CD4-positive, CD25-positive, alpha-beta regulatory T cell (primary cell): ENCODE results near the gene SYNC. TPM values are rescaled to one million over a fixed set of nuclear protein-coding genes. Genes with fewer than 3 reads are reported as not detected.
"Not testable (repeated sequence)": the region's sequence is repeated elsewhere in the genome, so short reads cannot be mapped to it uniquely, and the experiment has no call there.

ENCODE experiments used
- ATAC-seq, 2 donors: fragments of 150-1000 bp; cut with Tn5 transposase; one replicate each; pipeline ENCODE4 v1.10.0; 2021; ENCODE audit warnings: low read depth in 2 of 2, moderate number of reproducible peaks in 2 of 2, moderate library complexity in 1 of 2
- DNase-seq, 3 donors: peaks; one replicate each; pipeline versions ENCODE4 v3.0.0 to v3.0.0-alpha.2; 2012 to 2022; ENCODE audit warnings: mixed read lengths in 1 of 3
- H3K27ac ChIP-seq: one replicate; pipeline ENCODE4 v1.7.0; 2013; ENCODE audit warnings: mild to moderate bottlenecking, low read length; ENCODE audit not compliant: insufficient read depth, poor library complexity, severe bottlenecking
- H3K27me3 ChIP-seq: one replicate; pipeline ENCODE4 v1.7.0; 2013; ENCODE audit warnings: low read length; ENCODE audit not compliant: control insufficient read depth, insufficient read depth
- H3K36me3 ChIP-seq: one replicate; pipeline ENCODE4 v1.7.0; 2013; ENCODE audit warnings: mild to moderate bottlenecking, low read length, moderate library complexity; ENCODE audit not compliant: control insufficient read depth, insufficient read depth
- H3K4me1 ChIP-seq: 2 replicates; pipeline ENCODE4 v1.7.0; 2013; ENCODE audit warnings: mild to moderate bottlenecking, low read length; ENCODE audit not compliant: insufficient read depth, control insufficient read depth, poor library complexity, severe bottlenecking
- H3K4me3 ChIP-seq: one replicate; pipeline ENCODE4 v1.7.0; 2013; ENCODE audit warnings: low read depth, mild to moderate bottlenecking, low read length, moderate library complexity
- H3K9me3 ChIP-seq, 2 experiments: 1 replicate in 1 of 2; 2 replicates in 1 of 2; pipeline ENCODE4 v1.7.0; 2013; ENCODE audit warnings: low read length in 2 of 2, mild to moderate bottlenecking in 1 of 2, moderate library complexity in 1 of 2; ENCODE audit not compliant: control insufficient read depth in 2 of 2
- H3K27ac Mint-ChIP-seq, 3 donors: one replicate each; pipeline ENCODE4 v1.8.0; 2020 to 2022; ENCODE audit warnings: mild to moderate bottlenecking in 3 of 3, mixed read lengths in 3 of 3, moderate library complexity in 2 of 3
- H3K27me3 Mint-ChIP-seq: one replicate; pipeline ENCODE4 v1.8.0; 2022; ENCODE audit warnings: mild to moderate bottlenecking, mixed read lengths
- H3K36me3 Mint-ChIP-seq: one replicate; pipeline ENCODE4 v1.8.0; 2020; ENCODE audit warnings: mixed read lengths
- H3K4me1 Mint-ChIP-seq, 4 donors: one replicate each; pipeline ENCODE4 v1.8.0; 2020 to 2022; ENCODE audit warnings: mixed read lengths in 4 of 4, mild to moderate bottlenecking in 1 of 4
- H3K4me3 Mint-ChIP-seq, 4 donors: one replicate each; pipeline ENCODE4 v1.8.0; 2020 to 2022; ENCODE audit warnings: mild to moderate bottlenecking in 4 of 4, mixed read lengths in 4 of 4, moderate library complexity in 3 of 4
- H3K9me3 Mint-ChIP-seq, 7 donors: one replicate each; pipeline ENCODE4 v1.8.0; 2020 to 2022; ENCODE audit warnings: mixed read lengths in 7 of 7, mild to moderate bottlenecking in 3 of 7, moderate library complexity in 2 of 7
- polyA plus RNA-seq, 4 donors: library from polyadenylated mRNA; unstranded; fragments of 300-500 nt; fragmentation: Illumina TruSeq; gene quantifications; one replicate each; pipeline ENCODE4 v1.2.3, GENCODE V29; 2021
- total RNA-seq: library from RNA; stranded (reverse); gene quantifications from one replicate; pipeline ENCODE4 v1.2.3, GENCODE V29; 2022

The SYNC gene
- total and polyA plus RNA-seq, 5 donors from 2014 or later, result not detected

DNA sequence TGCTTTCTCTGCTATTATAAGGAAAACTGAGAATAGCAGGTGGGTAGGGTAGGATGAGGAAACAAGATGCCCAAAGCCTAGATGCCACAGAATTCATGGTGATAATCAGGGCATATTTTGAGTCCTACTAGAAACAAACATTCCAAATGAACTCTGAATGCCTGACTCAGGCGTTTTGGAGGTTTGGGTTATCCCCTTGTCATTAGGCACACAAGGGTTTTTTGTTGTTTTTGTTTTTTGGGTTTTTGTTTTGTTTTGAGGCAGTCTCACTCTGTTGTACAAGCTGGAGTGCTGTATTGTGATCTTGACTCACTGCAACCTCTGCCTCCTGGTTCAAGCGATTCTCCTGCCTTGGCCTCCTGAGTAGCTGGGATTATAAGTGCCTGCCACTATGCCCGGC lies 19.2 kb downstream of the SYNC start:
- no peak for ATAC-seq
- Histone ChIP-seq H3K27ac (no peak overlapping the region), H3K27me3 (no peaks in the 10 kb centered on the region), H3K4me1 (no peaks in the 10 kb centered on the region), H3K9me3 (no peaks in the 10 kb centered on the region), H3K4me3 (no peak overlapping the region), H3K36me3 (peaks cover 61% of the 10 kb centered on the region)
- Mint-ChIP-seq H3K27me3 (no peaks in the 10 kb centered on the region), H3K9me3 (no peaks in the 10 kb centered on the region), H3K36me3 (peaks cover 34% of the 10 kb centered on the region), H3K4me3 (no peak overlapping the region), H3K27ac (no peak overlapping the region), H3K4me1 (peaks cover 0 to 6% (median 0%) of the 10 kb centered on the region in 4 donors)
- no peak for DNase-seq

DNA sequence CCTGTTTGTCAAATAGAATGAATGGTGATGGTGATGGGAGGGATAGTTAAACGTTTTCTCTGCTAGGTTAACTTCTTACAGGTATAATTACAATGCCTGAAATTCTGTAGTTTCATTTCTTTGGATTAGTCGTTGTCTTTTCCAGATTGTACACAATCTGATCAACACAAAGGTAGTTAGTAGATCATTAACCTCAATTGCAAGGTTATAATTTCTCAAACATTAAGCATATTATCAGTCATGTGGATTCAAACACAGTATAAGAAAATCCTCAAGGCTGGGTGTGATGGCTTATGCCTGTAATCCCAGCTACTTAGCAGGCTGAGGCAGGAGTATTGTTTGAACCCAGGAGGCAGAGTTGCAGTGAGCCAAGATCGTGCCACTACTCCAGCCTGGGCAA lies 20.6 kb downstream of the SYNC start:
- Mint-ChIP-seq H3K27me3 (no peaks in the 10 kb centered on the region), H3K4me3 (no peak overlapping the region), H3K27ac (no peak overlapping the region), H3K4me1 (peaks cover 0 to 6% (median 0%) of the 10 kb centered on the region in 4 donors), H3K9me3 (no peaks in the 10 kb centered on the region), H3K36me3 (peaks cover 40% of the 10 kb centered on the region)
- Histone ChIP-seq H3K4me1 (no peaks in the 10 kb centered on the region), H3K9me3 (no peaks in the 10 kb centered on the region), H3K27ac (no peak overlapping the region), H3K4me3 (no peak overlapping the region), H3K36me3 (peaks cover 71% of the 10 kb centered on the region), H3K27me3 (no peaks in the 10 kb centered on the region)
- no peak for ATAC-seq
- no peak for DNase-seq

DNA sequence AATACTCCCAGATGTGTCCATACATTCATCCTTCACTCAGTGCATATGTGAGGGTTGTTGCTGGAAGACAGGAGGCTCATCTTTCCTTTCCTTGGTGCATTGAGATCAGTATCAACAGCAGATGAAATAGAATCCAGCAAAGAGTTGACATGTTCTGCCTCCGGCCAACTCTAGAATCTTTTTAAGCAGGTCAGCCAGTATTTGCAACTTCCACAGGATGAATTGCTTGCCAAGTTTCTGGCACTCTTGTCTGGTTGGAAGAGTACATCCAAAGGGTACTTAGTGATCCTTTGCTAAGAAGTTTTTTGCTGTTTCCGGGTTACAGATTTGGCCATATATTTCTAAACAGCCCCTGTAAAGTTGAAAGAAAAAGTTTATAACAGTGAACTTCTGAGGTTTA lies 21.1 kb downstream of the SYNC start:
- Histone ChIP-seq H3K4me1 (no peaks in the 10 kb centered on the region), H3K36me3 (peaks cover 76% of the 10 kb centered on the region), H3K27me3 (no peaks in the 10 kb centered on the region), H3K9me3 (no peaks in the 10 kb centered on the region), H3K27ac (no peak overlapping the region), H3K4me3 (no peak overlapping the region)
- Mint-ChIP-seq H3K27ac (no peak overlapping the region), H3K4me1 (peaks cover 0 to 6% (median 0%) of the 10 kb centered on the region in 4 donors), H3K36me3 (peaks cover 39% of the 10 kb centered on the region), H3K9me3 (no peaks in the 10 kb centered on the region), H3K4me3 (no peak overlapping the region), H3K27me3 (no peaks in the 10 kb centered on the region)
- no peak for DNase-seq
- no peak for ATAC-seq

DNA sequence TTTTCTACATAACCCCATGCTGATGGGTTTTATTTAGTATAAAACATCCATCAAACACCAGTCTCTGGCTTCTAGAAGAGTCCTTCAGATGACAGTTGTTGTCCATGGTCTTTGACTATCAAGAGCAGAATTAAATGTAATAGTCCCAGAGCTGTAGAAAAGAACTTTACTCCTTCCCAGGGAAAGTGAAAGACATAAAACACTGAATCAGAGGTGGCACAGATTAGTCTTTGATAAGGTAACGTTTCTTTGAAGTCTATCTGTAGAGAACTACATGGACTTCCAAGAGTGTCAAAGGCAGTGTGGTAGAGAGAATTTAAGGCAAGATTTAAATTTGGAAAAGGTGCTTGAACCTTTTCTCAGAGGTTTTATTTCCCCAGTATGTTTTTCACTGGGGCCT lies 21.9 kb downstream of the SYNC start:
- H3K4me3 Mint-ChIP-seq, result no peak overlapping the region
- peaks cover 0 to 6% (median under 1%) of the 10 kb centered on the region in 4 donors for H3K4me1 Mint-ChIP-seq
- no peak overlapping the region for H3K27ac Mint-ChIP-seq
- DNase-seq (no peak), ATAC-seq (no peak)
- Histone ChIP-seq H3K4me3 (no peak overlapping the region), H3K4me1 (no peaks in the 10 kb centered on the region), H3K9me3 (no peaks in the 10 kb centered on the region), H3K27ac (no peak overlapping the region), H3K36me3 (peaks cover 77% of the 10 kb centered on the region), H3K27me3 (no peaks in the 10 kb centered on the region)
- no peaks in the 10 kb centered on the region for H3K9me3 Mint-ChIP-seq
- H3K27me3 Mint-ChIP-seq, result no peaks in the 10 kb centered on the region
- H3K36me3 Mint-ChIP-seq, result peaks cover 36% of the 10 kb centered on the region

DNA sequence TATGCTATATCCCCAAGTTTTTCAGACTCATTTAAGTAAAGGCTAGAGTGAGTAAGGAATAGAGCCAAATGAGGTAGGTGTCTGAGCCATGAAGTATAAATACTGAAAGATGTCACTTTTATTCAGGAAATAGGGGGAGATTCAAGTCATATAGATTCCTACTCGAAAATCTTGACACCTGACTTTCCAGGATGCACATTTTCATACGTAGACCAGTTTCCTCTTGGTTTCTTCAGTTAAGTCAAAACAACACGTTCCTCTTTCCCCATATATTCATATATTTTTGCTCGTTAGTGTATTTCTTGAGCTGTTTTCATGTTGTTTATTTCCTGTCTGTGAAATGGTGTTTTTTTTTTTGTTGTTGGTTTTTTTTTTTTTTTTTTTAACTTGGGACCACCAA lies 22.6 kb downstream of the SYNC start:
- not testable (repeated sequence) for H3K4me3 ChIP-seq, H3K27me3 ChIP-seq, H3K4me3 Mint-ChIP-seq, H3K9me3 ChIP-seq, H3K4me1 Mint-ChIP-seq, H3K4me1 ChIP-seq, H3K27me3 Mint-ChIP-seq, DNase-seq, ATAC-seq, H3K9me3 Mint-ChIP-seq, H3K27ac ChIP-seq
- Mint-ChIP-seq H3K36me3 (peaks cover 36% of the 10 kb centered on the region), H3K27ac (peak overlapping the region in 1 of 3 donors; percentile 48)
- peaks cover 74% of the 10 kb centered on the region for H3K36me3 ChIP-seq

DNA sequence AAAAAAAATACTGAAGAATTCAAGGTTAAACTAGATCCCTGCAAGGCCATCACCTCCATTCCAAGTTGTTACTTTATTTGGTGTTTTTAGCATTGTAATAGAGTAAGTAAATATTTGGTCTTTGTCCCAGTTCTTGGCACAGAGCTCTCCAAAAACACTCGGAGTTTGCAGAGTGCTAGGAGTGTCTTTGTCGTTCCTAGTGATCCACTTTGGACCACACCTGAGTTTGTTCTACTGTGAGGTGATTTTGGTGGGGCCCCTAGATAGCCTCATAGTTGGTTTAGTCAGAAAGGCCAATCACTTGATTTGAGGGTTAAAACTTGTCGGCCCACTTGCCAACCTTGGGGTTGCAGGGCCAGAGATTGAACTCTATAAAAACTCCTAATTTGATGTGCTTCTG lies 25.6 kb downstream of the SYNC start:
- H3K4me1 ChIP-seq, result no peaks in the 10 kb centered on the region
- H3K36me3 ChIP-seq, result peaks cover 73% of the 10 kb centered on the region
- no peak overlapping the region for H3K4me3 ChIP-seq
- no peaks in the 10 kb centered on the region for H3K9me3 ChIP-seq
- Mint-ChIP-seq H3K27me3 (no peaks in the 10 kb centered on the region), H3K4me3 (no peak overlapping the region), H3K36me3 (peaks cover 45% of the 10 kb centered on the region), H3K4me1 (peaks cover 0 to 6% (median 2%) of the 10 kb centered on the region in 4 donors), H3K27ac (no peak overlapping the region), H3K9me3 (no peaks in the 10 kb centered on the region)
- no peaks in the 10 kb centered on the region for H3K27me3 ChIP-seq
- no peak overlapping the region for H3K27ac ChIP-seq
- ATAC-seq, result no peak
- no peak for DNase-seq

DNA sequence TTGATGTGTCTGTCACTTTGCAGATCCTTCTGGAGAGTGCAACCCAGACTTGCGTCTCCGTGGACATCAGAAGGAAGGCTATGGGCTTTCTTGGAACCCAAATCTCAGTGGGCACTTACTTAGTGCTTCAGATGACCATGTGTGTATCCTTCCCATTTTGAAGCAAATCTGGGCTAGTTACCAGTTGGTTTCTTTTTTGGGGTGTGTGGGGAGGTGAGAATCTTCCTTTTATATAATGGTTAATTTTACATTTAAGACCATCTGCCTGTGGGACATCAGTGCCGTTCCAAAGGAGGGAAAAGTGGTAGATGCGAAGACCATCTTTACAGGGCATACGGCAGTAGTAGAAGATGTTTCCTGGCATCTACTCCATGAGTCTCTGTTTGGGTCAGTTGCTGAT lies 33.9 kb downstream of the SYNC start:
- peaks cover 92% of the 10 kb centered on the region for H3K36me3 ChIP-seq
- not testable (repeated sequence) for DNase-seq, H3K27me3 ChIP-seq, ATAC-seq, H3K27me3 Mint-ChIP-seq, H3K9me3 Mint-ChIP-seq, H3K27ac ChIP-seq, H3K4me3 ChIP-seq, H3K4me3 Mint-ChIP-seq, H3K9me3 ChIP-seq, H3K4me1 ChIP-seq
- peak overlapping the region in 2 of 3 donors; percentile 48 to 58 for H3K27ac Mint-ChIP-seq
- H3K36me3 Mint-ChIP-seq, result peaks cover 43% of the 10 kb centered on the region
- peaks cover 4 to 22% (median 8%) of the 10 kb centered on the region in 4 donors for H3K4me1 Mint-ChIP-seq

DNA sequence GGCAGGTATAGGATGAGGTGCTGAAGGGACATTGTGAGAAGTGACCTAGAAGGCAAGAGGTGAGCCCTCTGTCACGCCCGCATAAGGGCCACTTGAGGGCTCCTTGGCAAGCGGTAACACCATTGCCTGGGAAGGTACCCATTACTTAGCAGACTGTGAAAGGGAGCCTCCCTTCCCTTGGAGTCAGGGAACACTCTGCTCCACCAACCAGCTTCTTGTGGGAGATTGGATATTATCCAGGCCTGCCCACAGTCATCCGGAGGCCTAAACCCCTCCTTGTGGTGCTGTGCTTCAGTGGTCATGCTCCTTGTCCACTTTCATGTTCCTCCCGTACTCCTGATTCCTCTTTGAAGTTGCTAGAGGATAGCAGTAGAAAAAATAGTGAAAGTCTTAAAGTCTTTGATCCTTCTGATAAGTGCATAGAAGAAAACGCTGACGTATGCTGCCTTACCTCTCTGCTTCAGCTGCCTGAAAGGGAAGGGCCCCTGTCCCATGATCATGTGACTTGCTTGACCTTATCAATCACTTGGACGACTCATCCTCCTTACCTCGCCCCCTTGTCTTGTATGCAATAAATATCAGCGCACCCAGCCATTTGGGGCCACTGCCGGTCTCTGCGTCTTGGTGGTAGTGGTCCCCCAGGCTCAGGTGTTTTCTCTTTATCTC lies 35.5 kb downstream of the SYNC start:
- Mint-ChIP-seq H3K36me3 (peaks cover 30% of the 10 kb centered on the region), H3K27ac (no peak overlapping the region), H3K9me3 (no peaks in the 10 kb centered on the region), H3K27me3 (no peaks in the 10 kb centered on the region), H3K4me1 (peaks cover 4 to 22% (median 7%) of the 10 kb centered on the region in 4 donors), H3K4me3 (no peak overlapping the region)
- no peaks in the 10 kb centered on the region for H3K27me3 ChIP-seq
- H3K36me3 ChIP-seq, result peaks cover 84% of the 10 kb centered on the region
- no peaks in the 10 kb centered on the region for H3K9me3 ChIP-seq
- no peak for ATAC-seq
- H3K4me3 ChIP-seq, result no peak overlapping the region
- no peaks in the 10 kb centered on the region for H3K4me1 ChIP-seq
- no peak overlapping the region for H3K27ac ChIP-seq
- DNase-seq, result no peak
